ENCODE data around the gene GON4L.

- TF ChIP-seq GATA2 (IDR thresholded peaks at IDR 0.05; ENCODE audit: low read depth, low read length) = no peak
- no peak for TF ChIP-seq GATA3 (IDR thresholded peaks at IDR 0.05; ENCODE audit: low read depth, low read length)
Observed at GRCh38 chr1:155884982-155885381, 28.0 kb upstream of the GON4L start.
